ENCODE data around the gene OSBP2. TPM values are rescaled to one million over a fixed set of nuclear protein-coding genes. Genes with fewer than 3 reads are reported as not detected.

The OSBP2 gene
- total and polyA plus RNA-seq, 3 donors from 2014 or later, result 39.5 to 68.0 (median 45.4) TPM

- Histone ChIP-seq H3K9me3 (no peaks in the 10 kb centered on the region), H3K36me3 (ENCODE audit: low read depth, missing control alignments) (no peaks in the 10 kb centered on the region), H3K4me1 (no peaks in the 10 kb centered on the region), H3K27ac (peak within 1 kb of the TSS; percentile 66 to 85), H3K4me3 (peak within 1 kb of the TSS; percentile 69 to 73), H3K27me3 (no peaks in the 10 kb centered on the region)
- intact Hi-C loops (cut with DNase I; ENCODE audit: low total_unique reads), result no loop called here
- DNase-seq, result peak; percentile 96
- WGBS, 2 donors, result 0 to 1% methylated on average over 7 to 77 of the region's 77 CpGs
- peak; percentile 48 for TF ChIP-seq POLR2A (IDR thresholded peaks at IDR 0.05)
- peak in 2 of 3 experiments; percentile 11 to 29 for TF ChIP-seq CTCF (IDR thresholded peaks at IDR 0.05)
Observed at GRCh38 chr22:30667494-30668385, 26.9 kb upstream of the OSBP2 start, which contains the start of gene DUSP18. DUSP18 (minus strand) TSS chr22:30667875; CDS start chr22:30664003, 3,872 bp downstream.

- no peak for TF ChIP-seq POLR2A (IDR thresholded peaks at IDR 0.05)
- TF ChIP-seq CTCF (IDR thresholded peaks at IDR 0.05), result no peak
- intact Hi-C loops (cut with DNase I; ENCODE audit: low total_unique reads), result no loop called here
- H3K9me3 ChIP-seq, result no peaks in the 10 kb centered on the region
- DNase-seq, result no peak
- H3K36me3 ChIP-seq (ENCODE audit: low read depth, missing control alignments), result no peaks in the 10 kb centered on the region
- H3K27me3 ChIP-seq, result no peaks in the 10 kb centered on the region
- WGBS, 2 donors, result 30 to 43% methylated on average over 4 to 10 of the region's 10 CpGs
- H3K4me3 ChIP-seq, result peak overlapping the region; percentile 69 to 73
- H3K4me1 ChIP-seq, result no peaks in the 10 kb centered on the region
- peak overlapping the region; percentile 66 to 85 for H3K27ac ChIP-seq
Observed at GRCh38 chr22:30668386-30668710, 26.3 kb upstream of the OSBP2 start.

- peaks cover 5% of the 10 kb centered on the region for H3K4me1 ChIP-seq
- no peaks in the 10 kb centered on the region for H3K9me3 ChIP-seq
- WGBS, 2 donors, result 56 to 66% methylated on average over 3 of the region's 3 CpGs
- no peak overlapping the region for H3K4me3 ChIP-seq
- peak; percentile 64 for DNase-seq
- no peaks in the 10 kb centered on the region for H3K36me3 ChIP-seq (ENCODE audit: low read depth, missing control alignments)
- H3K27me3 ChIP-seq, result no peaks in the 10 kb centered on the region
- intact Hi-C loops (cut with DNase I; ENCODE audit: low total_unique reads), result no loop called here
- no peak for TF ChIP-seq POLR2A (IDR thresholded peaks at IDR 0.05)
- no peak for TF ChIP-seq CTCF (IDR thresholded peaks at IDR 0.05)
- H3K27ac ChIP-seq, result no peak overlapping the region
Observed at GRCh38 chr22:30671071-30671470, 23.6 kb upstream of the OSBP2 start.

- Histone ChIP-seq H3K4me1 (peaks cover 5% of the 10 kb centered on the region), H3K9me3 (no peaks in the 10 kb centered on the region), H3K27ac (no peak overlapping the region), H3K27me3 (no peaks in the 10 kb centered on the region), H3K4me3 (no peak overlapping the region), H3K36me3 (ENCODE audit: low read depth, missing control alignments) (no peaks in the 10 kb centered on the region)
- intact Hi-C loops (cut with DNase I; ENCODE audit: low total_unique reads), result no loop called here
- no peak for DNase-seq
- TF ChIP-seq POLR2A (IDR thresholded peaks at IDR 0.05), result no peak
- no peak for TF ChIP-seq CTCF (IDR thresholded peaks at IDR 0.05)
- WGBS, 2 donors, result 86 to 92% methylated on average over 4 of the region's 4 CpGs
Observed at GRCh38 chr22:30673136-30673535, 21.5 kb upstream of the OSBP2 start.

Measured in testis (tissue), 3 donors.